HEK293 (cell line): ENCODE measurements around the gene OXNAD1.

ENCODE experiments used
- SP2 ChIP-seq: fragments of 450-650 bp; formaldehyde crosslinking; IDR thresholded peaks from 2 replicates; pipeline ENCODE4 v1.5.1; 2016; ENCODE audit warnings: missing biosample characterization, missing genetic modification characterization
- TF ChIP-seq, protein P1 (sequence below): fragments of 450-650 bp; formaldehyde crosslinking; IDR thresholded peaks from 2 replicates; pipeline ENCODE4 v1.5.1; 2016; ENCODE audit warnings: missing biosample characterization, missing genetic modification characterization, borderline replicate concordance

GRCh38 chr3:16313886-16314645, 49.1 kb downstream of the OXNAD1 start:
- TF ChIP-seq, protein P1, sequence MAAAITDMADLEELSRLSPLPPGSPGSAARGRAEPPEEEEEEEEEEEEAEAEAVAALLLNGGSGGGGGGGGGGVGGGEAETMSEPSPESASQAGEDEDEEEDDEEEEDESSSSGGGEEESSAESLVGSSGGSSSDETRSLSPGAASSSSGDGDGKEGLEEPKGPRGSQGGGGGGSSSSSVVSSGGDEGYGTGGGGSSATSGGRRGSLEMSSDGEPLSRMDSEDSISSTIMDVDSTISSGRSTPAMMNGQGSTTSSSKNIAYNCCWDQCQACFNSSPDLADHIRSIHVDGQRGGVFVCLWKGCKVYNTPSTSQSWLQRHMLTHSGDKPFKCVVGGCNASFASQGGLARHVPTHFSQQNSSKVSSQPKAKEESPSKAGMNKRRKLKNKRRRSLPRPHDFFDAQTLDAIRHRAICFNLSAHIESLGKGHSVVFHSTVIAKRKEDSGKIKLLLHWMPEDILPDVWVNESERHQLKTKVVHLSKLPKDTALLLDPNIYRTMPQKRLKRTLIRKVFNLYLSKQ (tag by site-specific recombination) = no peak
- no peak for TF ChIP-seq SP2 (tag by site-specific recombination)
